A172 (cell line): ENCODE data around the gene DNAJB13. TPM values are rescaled to one million over a fixed set of nuclear protein-coding genes. Genes with fewer than 3 reads are reported as not detected.

Experiments used
- DNase-seq: peaks from one replicate; pipeline ENCODE4 v3.0.0-alpha.2; 2015; ENCODE audit warnings: low spot score
- total RNA-seq: library from RNA; depleted of rRNA; stranded (reverse); fragments of >200 nt; shearing (Covaris generic); gene quantifications from 2 replicates; pipeline ENCODE4 v1.2.3, GENCODE V29; 2014; rRNA removed

The DNAJB13 gene
- total RNA-seq, 1 experiment from 2014 or later = not detected

DNA sequence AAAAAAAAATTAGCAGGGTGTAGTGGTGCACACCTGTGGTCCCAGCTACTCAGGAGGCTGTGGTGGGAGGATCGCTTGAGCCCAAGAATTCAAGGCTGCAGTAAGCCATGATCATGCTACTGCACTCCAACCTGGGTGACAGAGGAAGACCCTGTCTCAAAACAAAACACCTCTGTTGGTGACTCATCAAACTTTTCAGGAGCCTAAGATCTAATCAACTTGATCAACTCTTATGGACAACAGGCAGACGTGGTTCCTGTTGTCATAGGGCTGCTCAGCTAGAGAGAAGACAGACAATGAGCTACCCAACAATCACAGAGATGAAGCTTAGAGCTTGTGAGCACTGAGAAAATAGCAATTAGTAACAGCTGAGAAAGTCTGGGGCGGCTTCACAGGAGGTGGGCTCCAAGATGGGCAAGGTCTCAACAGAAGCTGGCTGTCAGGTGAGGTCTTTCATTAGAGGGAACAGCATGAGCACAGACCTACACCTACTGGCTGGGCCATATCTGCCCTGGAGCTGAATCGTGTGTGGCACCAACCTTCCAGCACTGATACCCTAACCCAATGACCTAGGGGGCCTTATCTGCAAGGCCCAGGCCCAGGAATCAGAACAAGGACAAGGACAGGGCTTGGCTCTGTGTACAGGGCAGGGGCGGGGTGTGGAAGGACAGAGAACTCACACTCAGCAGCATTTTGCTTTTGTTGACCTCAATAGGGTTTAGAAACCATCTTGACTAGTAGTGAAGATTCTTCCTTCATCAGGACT is 65.3 kb downstream of the DNAJB13 start:
- DNase-seq = no peak

DNA sequence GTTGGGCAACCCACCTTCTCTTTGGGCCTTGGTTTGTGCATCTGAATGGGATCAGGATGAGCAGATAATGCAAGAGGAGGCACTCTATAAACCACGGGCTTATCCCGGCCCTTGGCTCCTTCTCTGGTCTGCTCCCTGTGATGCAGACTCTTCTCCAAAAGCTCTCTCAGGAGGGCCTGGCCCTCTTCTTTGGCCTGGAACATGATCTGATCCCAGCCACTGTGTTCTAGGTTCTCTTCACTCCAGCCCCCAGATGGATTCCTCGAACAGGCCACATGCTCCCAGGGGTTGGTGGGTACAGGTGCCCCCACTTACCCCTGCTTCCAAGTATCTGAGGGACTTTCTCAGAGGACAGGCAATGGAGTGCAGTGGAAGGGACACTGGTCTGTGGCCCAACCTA is 66.8 kb downstream of the DNAJB13 start:
- DNase-seq = no peak

DNA sequence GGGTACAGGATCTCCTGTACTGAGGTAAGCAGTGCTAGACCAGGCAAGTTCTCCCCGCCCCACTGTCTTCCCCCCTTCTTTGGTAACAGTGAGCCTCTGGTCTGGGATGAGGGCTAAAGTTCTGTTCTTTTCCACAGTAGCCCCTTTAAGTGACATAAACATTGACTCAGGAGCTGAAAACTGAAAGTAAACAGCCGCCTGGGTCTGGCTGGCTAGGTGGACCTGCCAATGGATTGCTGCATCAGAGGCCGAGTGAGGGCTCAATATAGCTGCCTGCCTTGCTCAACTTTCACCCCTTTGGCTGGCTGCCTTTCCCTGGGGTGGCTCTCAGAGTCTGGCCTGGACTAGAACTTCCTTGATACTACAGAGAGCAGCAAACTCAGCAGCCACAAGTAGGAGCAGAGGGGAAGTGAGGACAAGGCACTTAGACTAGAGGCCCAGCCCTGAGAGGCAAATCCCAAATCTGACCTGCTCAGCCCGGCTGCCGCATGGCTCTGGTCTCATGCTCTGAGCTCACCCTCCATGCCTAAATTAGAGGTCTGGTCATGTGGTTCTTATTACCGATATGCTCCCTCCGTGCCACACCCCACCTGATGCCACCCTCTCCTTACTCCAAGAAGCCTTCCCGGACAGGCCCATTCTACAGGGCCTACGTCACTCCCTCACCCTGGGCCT is 67.6 kb downstream of the DNAJB13 start:
- no peak for DNase-seq

DNA sequence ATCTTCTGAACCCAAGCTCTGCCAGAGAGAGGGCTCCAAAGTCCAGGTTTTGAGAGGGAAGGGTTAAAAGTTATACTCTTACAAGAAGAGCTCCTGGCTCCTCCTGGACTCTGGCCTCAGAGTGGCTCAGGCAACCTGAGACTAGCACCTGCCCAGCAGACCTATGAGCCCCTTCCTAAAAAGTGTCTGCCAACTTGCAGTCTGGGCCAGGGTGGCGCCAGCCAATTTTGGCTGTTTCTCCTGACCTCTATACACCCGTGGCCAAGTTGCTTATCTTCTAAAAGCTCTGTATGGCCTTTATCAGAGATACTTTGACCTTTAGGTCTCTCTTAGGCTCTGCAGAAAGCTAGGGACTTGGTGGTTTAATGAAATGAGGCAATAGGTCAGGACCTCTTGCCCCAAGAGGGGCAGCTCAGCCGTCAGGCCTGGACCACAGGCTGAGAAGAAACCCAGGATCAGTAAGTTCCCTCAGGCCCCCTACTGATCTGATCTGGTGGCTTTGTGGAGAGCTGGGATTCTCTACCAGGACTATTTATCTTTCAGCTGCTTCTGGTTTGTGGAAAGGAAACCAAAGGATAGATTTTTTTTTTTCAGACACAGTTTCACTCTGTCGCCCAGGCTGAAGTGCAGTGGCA is 68.4 kb downstream of the DNAJB13 start:
- no peak for DNase-seq

DNA sequence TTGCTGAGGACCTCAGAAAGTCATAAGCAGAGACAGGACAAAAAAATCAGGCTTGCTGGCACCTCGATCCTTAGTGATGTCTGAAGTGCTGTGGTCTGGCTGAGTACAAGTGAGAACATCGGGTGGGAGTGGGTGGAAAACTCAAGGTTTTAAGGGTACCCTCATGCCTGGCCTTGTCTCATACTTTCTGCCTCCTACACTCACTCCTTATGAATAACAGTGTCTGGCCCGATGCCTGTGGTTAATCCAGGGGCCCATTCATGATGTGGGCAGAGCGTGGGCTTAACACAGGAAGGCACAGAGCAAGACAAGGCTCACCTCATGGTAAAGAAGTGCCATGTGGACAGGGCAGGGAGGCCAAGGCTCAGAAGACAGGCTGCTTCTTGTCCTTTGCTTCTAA is 69.0 kb downstream of the DNAJB13 start:
- no peak for DNase-seq

Other genes starting within 250 kb of the DNAJB13 start
- gene RAB6A, start 190.0 kb upstream of the DNAJB13 start, total RNA-seq = 91.8 and 92.1 TPM in 2 replicates
- 54.7 and 68.2 TPM in 2 replicates for gene MRPL48, start 163.2 kb upstream of the DNAJB13 start, total RNA-seq
- 126 and 133 TPM in 2 replicates for gene COA4, start 74.2 kb upstream of the DNAJB13 start, total RNA-seq
- gene PAAF1, start 74.0 kb upstream of the DNAJB13 start, total RNA-seq = 12.7 and 15.1 TPM in 2 replicates
- 18.8 and 30.4 TPM in 2 replicates for gene UCP2, start 31.8 kb downstream of the DNAJB13 start, total RNA-seq
- 0.05 and 0.46 TPM in 2 replicates for gene UCP3, start 58.1 kb downstream of the DNAJB13 start, total RNA-seq
- 49.2 and 54.2 TPM in 2 replicates for gene C2CD3, start 220.0 kb downstream of the DNAJB13 start, total RNA-seq
- gene PPME1, start 220.3 kb downstream of the DNAJB13 start, total RNA-seq = 219 and 294 TPM in 2 replicates